Heart left ventricle (tissue), 16 donors: ENCODE results near the gene TMEM30B. TPM values are rescaled to one million over a fixed set of nuclear protein-coding genes. Genes with fewer than 3 reads are reported as not detected.

Experiments used
- ATAC-seq, 4 donors: fragments of 200-7000 bp; cut with Tn5 transposase; one replicate each; pipeline ENCODE4 v1.9.1; 2020 to 2022; ENCODE audit warnings: moderate library complexity in 4 of 4, mild to moderate bottlenecking in 3 of 4, moderate number of reproducible peaks in 1 of 4
- DNase-seq, 5 donors: peaks; one replicate each; pipeline ENCODE4 v3.0.0-alpha.2; 2020
- H3K27ac ChIP-seq, 12 donors: fragments of 200-600 bp; sonication (generic) in 4 of 12; one replicate each; pipeline versions ENCODE4 v1.5.0 to v1.8.0; 2016 to 2022; ENCODE audit warnings: mild to moderate bottlenecking in 2 of 12
- H3K27me3 ChIP-seq, 9 donors: fragments of 200-600 bp; sonication (generic) in 2 of 9; one replicate each; pipeline versions ENCODE4 v1.5.1 to v1.8.0; 2016 to 2022; ENCODE audit warnings: mild to moderate bottlenecking in 3 of 9
- H3K36me3 ChIP-seq, 9 donors: fragments of 200-600 bp; sonication (generic) in 2 of 9; one replicate each; pipeline versions ENCODE4 v1.5.0 to v1.8.0; 2018 to 2022; ENCODE audit warnings: mild to moderate bottlenecking in 2 of 9
- H3K4me1 ChIP-seq, 12 donors: fragments of 200-600 bp; sonication (generic) in 4 of 12; one replicate each; pipeline versions ENCODE4 v1.5.0 to v1.8.0; 2016 to 2022; ENCODE audit warnings: mild to moderate bottlenecking in 3 of 12
- H3K4me3 ChIP-seq, 12 donors: fragments of 200-600 bp; sonication (generic) in 4 of 12; one replicate each; pipeline versions ENCODE4 v1.5.0 to v1.8.0; 2017 to 2022; ENCODE audit warnings: mild to moderate bottlenecking in 9 of 12, moderate library complexity in 4 of 12
- H3K9me3 ChIP-seq, 12 donors: fragments of 200-600 bp; sonication (generic) in 4 of 12; one replicate each; pipeline versions ENCODE4 v1.5.0 to v1.8.0; 2016 to 2022; ENCODE audit warnings: mild to moderate bottlenecking in 1 of 12
- CTCF ChIP-seq, 12 donors: fragments of 200-600 bp; sonication (generic) in 4 of 12; IDR thresholded peaks; one replicate each; pipeline versions ENCODE4 v1.5.0 to v1.8.0; 2018 to 2022; ENCODE audit warnings: antibody characterized with exemption in 12 of 12, mild to moderate bottlenecking in 5 of 12
- POLR2A ChIP-seq, 2 donors: fragments of 450-650 bp; IDR thresholded peaks; one replicate each; pipeline ENCODE4 v1.6.1; 2017; ENCODE audit warnings: antibody characterized with exemption in 2 of 2, mild to moderate bottlenecking in 2 of 2, moderate library complexity in 2 of 2
- WGBS, 4 donors: extraction: QIAGEN DNeasy Blood & Tissue Kit in 2 of 4; methylation state at CpG; one replicate each; pipeline versions ENCODE4 v1.1.5 to v1.1.7; 2013 to 2018; 5-methylcytosine and 5-hydroxymethylcytosine counted together
- intact Hi-C, 10 donors: fragments of 100-400 bp; cut with DNase I; formaldehyde crosslinking; loops; one replicate each; pipeline versions ENCODE4 v1.11.1 to v1.14.2; 2022
- polyA plus RNA-seq, 2 donors: library from polyadenylated mRNA; stranded (reverse); fragments of 200-250 nt; gene quantifications; one replicate each; pipeline ENCODE4 v1.2.3, GENCODE V29; 2013
- total RNA-seq, 9 donors: library from RNA; depleted of rRNA in 2 of 9; stranded (reverse); fragments of >200 nt in 2 of 9; fragmentation: NEBNext Ultra II Directional in 3 of 9; extraction: Animal tissue kit (Norgen Biotek cat#: 25700) in 3 of 9; gene quantifications; one replicate each; pipeline versions ENCODE4 v1.1.0 to v1.2.4, GENCODE V29; 2016 to 2023
- donor health status: ischemic (EF 13 %, LVEDD 7.1; RV severe dilation, severe dysfunction).
- donor health status: healthy with polysubstance abuse.
- donor health status: DM: no; HTN: yes; CAD: no.
- donor health status: DM: no; HTN: no; CAD: no.
- donor health status: ischemic (EF 25% LVEDD 6.9; RV normal size, moderate dysfunction).
- donor health status: ischemic (EF 25% LVEDD 5.7; RV mildly dilated, moderate dysfunction).
- donor health status: healthy.
- donor health status: DM: yes; HTN: yes; CAD: no.
- donor health status: ischemic (EF 35%, LVEDD 5.7; RV mildly dilated, moderate dysfunction).
- donor health status: nonischemic (EF 11% LVEDD 7.7; RV severe dilation, severe dysfunction).
- donor health status: DM: yes; HTN: yes; CAD: no.
- donor health status: PGD.
- donor health status: ischemic (EF 29% LVEDD 5.4; RV normal size, mild dysfunction).
- donor health status: nonischemic (EF 23%, LVEDD 6.1; RV moderate dilation, normal function).

TMEM30B gene
- total and polyA plus RNA-seq, 11 donors = 0.11 to 2.4 (median 0.38) TPM

GRCh38 chr14:61266891-61267740, 14.0 kb downstream of the TMEM30B start:
- H3K27me3 ChIP-seq = peaks cover 0 to 33% (median 5%) of the 10 kb centered on the region in 9 donors
- no peaks in the 10 kb centered on the region for H3K9me3 ChIP-seq
- TF ChIP-seq POLR2A (IDR thresholded peaks at IDR 0.05) (no peak), CTCF (IDR thresholded peaks at IDR 0.05) (no peak)
- H3K27ac ChIP-seq = no peak overlapping the region
- peak in 1 of 4 donors; percentile 28 for ATAC-seq
- H3K36me3 ChIP-seq = no peaks in the 10 kb centered on the region
- intact Hi-C loops = loop anchor here in 3 of 10 donors (5.0 to 10.0 kb wide), 3 partner anchors 568 to 860 kb away; no protein-coding TSS in a partner anchor
- H3K4me3 ChIP-seq = no peak overlapping the region
- peaks cover 0 to 8% (median 0%) of the 10 kb centered on the region in 12 donors for H3K4me1 ChIP-seq
- no peak for DNase-seq
- 51 to 55% (median 52%) methylated on average over 11 of the region's 11 CpGs for WGBS, 4 donors

- Histone ChIP-seq H3K4me1 (peaks cover 0 to 8% (median 0%) of the 10 kb centered on the region in 12 donors), H3K36me3 (no peaks in the 10 kb centered on the region), H3K9me3 (no peaks in the 10 kb centered on the region), H3K4me3 (no peak overlapping the region), H3K27ac (no peak overlapping the region), H3K27me3 (peaks cover 0 to 33% (median 5%) of the 10 kb centered on the region in 9 donors)
- no peak for TF ChIP-seq CTCF (IDR thresholded peaks at IDR 0.05)
- no peak for TF ChIP-seq POLR2A (IDR thresholded peaks at IDR 0.05)
- DNase-seq = no peak
- ATAC-seq = no peak
- intact Hi-C loops = loop anchor here in 3 of 10 donors (5.0 to 10.0 kb wide), 3 partner anchors 568 to 861 kb away; no protein-coding TSS in a partner anchor
- 70 to 76% (median 75%) methylated on average over 4 of the region's 4 CpGs for WGBS, 4 donors
Observed at GRCh38 chr14:61266436-61266835, 14.7 kb downstream of the TMEM30B start.

- WGBS, 4 donors = 61 to 71% (median 63%) methylated on average over 4 of the region's 4 CpGs
- Histone ChIP-seq H3K4me3 (no peak overlapping the region), H3K36me3 (no peaks in the 10 kb centered on the region), H3K27ac (no peak overlapping the region), H3K9me3 (no peaks in the 10 kb centered on the region), H3K27me3 (peaks cover 0 to 26% (median 5%) of the 10 kb centered on the region in 9 donors), H3K4me1 (peaks cover 0 to 4% (median 0%) of the 10 kb centered on the region in 12 donors)
- intact Hi-C loops = loop anchor here in 3 of 10 donors (5.0 to 10.0 kb wide), 3 partner anchors 570 to 863 kb away; no protein-coding TSS in a partner anchor
- ATAC-seq (no peak), DNase-seq (no peak)
- TF ChIP-seq POLR2A (IDR thresholded peaks at IDR 0.05) (no peak), CTCF (IDR thresholded peaks at IDR 0.05) (no peak)
Observed at GRCh38 chr14:61264651-61265050, 16.5 kb downstream of the TMEM30B start.

GRCh38 chr14:61264010-61264571, 17.0 kb downstream of the TMEM30B start:
- H3K27me3 ChIP-seq = peaks cover 0 to 25% (median 5%) of the 10 kb centered on the region in 9 donors
- H3K27ac ChIP-seq = no peak overlapping the region
- no peak for DNase-seq

More at GRCh38 chr14:61264010-61264571, 17.0 kb downstream of the TMEM30B start:
- 82 to 91% (median 85%) methylated on average over 4 of the region's 4 CpGs for WGBS, 4 donors
- H3K4me3 ChIP-seq = no peak overlapping the region
- peaks cover 0 to 3% (median 0%) of the 10 kb centered on the region in 12 donors for H3K4me1 ChIP-seq
- TF ChIP-seq CTCF (IDR thresholded peaks at IDR 0.05) (no peak), POLR2A (IDR thresholded peaks at IDR 0.05) (no peak)
- no peaks in the 10 kb centered on the region for H3K36me3 ChIP-seq
- H3K9me3 ChIP-seq = no peaks in the 10 kb centered on the region
- intact Hi-C loops = loop anchor here in 1 of 10 donors (10.0 kb wide), 1 partner anchor 571 kb away; no protein-coding TSS in a partner anchor
- no peak for ATAC-seq
